C4-2B (cell line): Measurements from ENCODE around the gene CCDC198.

Experiments used
- CTCF ChIP-seq: fragments of 450-650 bp; conservative IDR thresholded peaks from 2 replicates; pipeline ENCODE4 v1.5.1; 2017; ENCODE audit warnings: mild to moderate bottlenecking
- ZFX ChIP-seq: fragments of 450-650 bp; IDR thresholded peaks from 2 replicates; pipeline ENCODE4 v1.6.1; 2017

- TF ChIP-seq CTCF (no peak), ZFX (no peak)
These were observed 4.4 kb upstream of the CCDC198 start for GRCh38 chr14:57498035-57498434.
